D721Med (cell line): ENCODE data around the gene PNPLA8.
A peak's percentile ranks its signal among the peaks of the same experiment; 100 is the strongest.

ENCODE experiments used
- DNase-seq: peaks from one replicate; pipeline ENCODE4 v3.0.0; 2011; ENCODE audit warnings: low spot score; ENCODE audit not compliant: insufficient read length
- FAIRE-seq: peaks from 2 replicates; lab custom pipeline; 2011; peaks lifted over from hg19 to GRCh38; lab: Jason Lieb, UNC
- CTCF ChIP-seq: IDR thresholded peaks from 2 replicates; pipeline ENCODE4 v1.5.1; 2012; ENCODE audit warnings: mild to moderate bottlenecking, control low read depth; ENCODE audit not compliant: insufficient read depth; ENCODE audit errors: missing control alignments

The PNPLA8 gene

GRCh38 chr7:108503112-108504026 is 22.6 kb downstream of the PNPLA8 start:
- no peak for TF ChIP-seq CTCF
- FAIRE-seq (peak; percentile 63), DNase-seq (no peak)

GRCh38 chr7:108499566-108499965 is 26.4 kb downstream of the PNPLA8 start:
- FAIRE-seq (no peak), DNase-seq (no peak)
- TF ChIP-seq CTCF = no peak

- DNase-seq (no peak), FAIRE-seq (no peak)
- TF ChIP-seq CTCF = no peak
These were observed 27.5 kb downstream of the PNPLA8 start for GRCh38 chr7:108498481-108498880.

- TF ChIP-seq CTCF = peak; percentile 92
- DNase-seq (no peak), FAIRE-seq (peak; percentile 56)
These were observed 28.7 kb downstream of the PNPLA8 start for GRCh38 chr7:108497082-108497725.

DNA sequence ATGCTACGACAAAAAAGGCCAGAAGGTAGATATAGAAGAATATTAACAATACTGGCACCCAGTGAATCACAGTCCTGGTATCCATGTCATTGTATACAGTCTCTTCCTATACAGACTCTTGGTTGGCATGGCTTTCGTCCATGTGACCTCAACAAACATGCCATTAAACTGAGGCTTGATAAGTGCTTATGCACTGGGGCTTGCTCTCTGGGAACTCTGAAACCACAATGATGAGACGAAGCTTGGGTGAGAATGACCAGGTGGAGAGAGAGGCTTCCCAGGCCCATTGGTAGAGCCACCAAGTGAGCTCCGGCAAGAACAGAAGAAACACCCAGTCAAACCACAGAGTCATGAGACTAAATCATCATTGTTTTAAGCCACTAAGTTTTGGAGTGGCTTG is 33.2 kb downstream of the PNPLA8 start:
- FAIRE-seq = no peak

GRCh38 chr7:108488768-108489538 is 37.0 kb downstream of the PNPLA8 start:
- FAIRE-seq (no peak), DNase-seq (no peak)
- TF ChIP-seq CTCF = no peak

More for the DNA sequence above, 33.2 kb downstream of the PNPLA8 start:
- no peak for TF ChIP-seq CTCF
- no peak for DNase-seq
